Measurements from ENCODE around the gene LRP5.

Gene LRP5

GRCh38 chr11:68401856-68402255 is 89.5 kb downstream of the LRP5 start:
- H3K4me3 ChIP-seq (ENCODE audit: insufficient read depth, low read length, poor library complexity, severe bottlenecking): no peak overlapping the region
- no peaks in the 10 kb centered on the region for H3F3A ChIP-seq (ENCODE audit: insufficient read depth)
- no peaks in the 10 kb centered on the region for H3K9me3 ChIP-seq (ENCODE audit: insufficient read depth, low read length)
- no peaks in the 10 kb centered on the region for H3K27me3 ChIP-seq (ENCODE audit: low read length)
- no peaks in the 10 kb centered on the region for H3K36me3 ChIP-seq (ENCODE audit: low read length)
- H2AFZ ChIP-seq (ENCODE audit: low read depth, low read length, severe bottlenecking): no peak overlapping the region
- no peak overlapping the region for H3K27ac ChIP-seq (ENCODE audit: low read depth, low read length)
- H3K79me2 ChIP-seq (ENCODE audit: insufficient read depth, low read length): no peaks in the 10 kb centered on the region
- TF ChIP-seq CTCF (IDR thresholded peaks at IDR 0.05; ENCODE audit: insufficient read depth, low read length, poor library complexity, severe bottlenecking): no peak
- no peak for TF ChIP-seq EZH2phosphoT487 (conservative IDR thresholded peaks at IDR 0.05; ENCODE audit: low read length)
- no peaks in the 10 kb centered on the region for H4K20me1 ChIP-seq (ENCODE audit: low read depth, low read length)
- no peak overlapping the region for H3K4me2 ChIP-seq (ENCODE audit: low read depth, low read length, poor library complexity, severe bottlenecking)
- no peak overlapping the region for H3K9ac ChIP-seq (ENCODE audit: low read length)
- H3K9me2 ChIP-seq (replicated peaks; ENCODE audit: insufficient read depth, low read length): no peaks in the 10 kb centered on the region

- H3K4me3 ChIP-seq (ENCODE audit: insufficient read depth, low read length, poor library complexity, severe bottlenecking): no peak overlapping the region
- H3K27ac ChIP-seq (ENCODE audit: low read depth, low read length): no peak overlapping the region
- H4K20me1 ChIP-seq (ENCODE audit: low read depth, low read length): no peaks in the 10 kb centered on the region
- TF ChIP-seq EZH2phosphoT487 (conservative IDR thresholded peaks at IDR 0.05; ENCODE audit: low read length): no peak
- no peak overlapping the region for H2AFZ ChIP-seq (ENCODE audit: low read depth, low read length, severe bottlenecking)
- no peaks in the 10 kb centered on the region for H3F3A ChIP-seq (ENCODE audit: insufficient read depth)
- H3K27me3 ChIP-seq (ENCODE audit: low read length): no peaks in the 10 kb centered on the region
- H3K4me2 ChIP-seq (ENCODE audit: low read depth, low read length, poor library complexity, severe bottlenecking): no peak overlapping the region
- no peaks in the 10 kb centered on the region for H3K9me3 ChIP-seq (ENCODE audit: insufficient read depth, low read length)
- H3K36me3 ChIP-seq (ENCODE audit: low read length): no peaks in the 10 kb centered on the region
- no peaks in the 10 kb centered on the region for H3K9me2 ChIP-seq (replicated peaks; ENCODE audit: insufficient read depth, low read length)
- H3K9ac ChIP-seq (ENCODE audit: low read length): no peak overlapping the region
- H3K79me2 ChIP-seq (ENCODE audit: insufficient read depth, low read length): no peaks in the 10 kb centered on the region
Observed at GRCh38 chr11:68402355-68403031, 90.1 kb downstream of the LRP5 start.

DNA sequence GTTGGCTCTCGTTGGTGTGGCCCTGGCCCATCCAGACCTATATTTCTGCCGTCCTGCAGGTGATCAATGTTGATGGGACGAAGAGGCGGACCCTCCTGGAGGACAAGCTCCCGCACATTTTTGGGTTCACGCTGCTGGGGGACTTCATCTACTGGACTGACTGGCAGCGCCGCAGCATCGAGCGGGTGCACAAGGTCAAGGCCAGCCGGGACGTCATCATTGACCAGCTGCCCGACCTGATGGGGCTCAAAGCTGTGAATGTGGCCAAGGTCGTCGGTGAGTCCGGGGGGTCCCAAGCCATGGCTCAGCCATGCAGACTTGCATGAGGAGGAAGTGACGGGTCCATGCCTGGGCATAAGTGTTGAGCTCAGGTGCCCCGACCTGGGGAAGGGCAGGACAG is 91.0 kb downstream of the LRP5 start:
- H3K4me3 ChIP-seq (ENCODE audit: insufficient read depth, low read length, poor library complexity, severe bottlenecking): no peak overlapping the region
- no peaks in the 10 kb centered on the region for H3K9me2 ChIP-seq (replicated peaks; ENCODE audit: insufficient read depth, low read length)
- no peak overlapping the region for H3K4me2 ChIP-seq (ENCODE audit: low read depth, low read length, poor library complexity, severe bottlenecking)
- H4K20me1 ChIP-seq (ENCODE audit: low read depth, low read length): no peaks in the 10 kb centered on the region
- no peak overlapping the region for H2AFZ ChIP-seq (ENCODE audit: low read depth, low read length, severe bottlenecking)
- H3K9me3 ChIP-seq (ENCODE audit: insufficient read depth, low read length): no peaks in the 10 kb centered on the region
- no peaks in the 10 kb centered on the region for H3K27me3 ChIP-seq (ENCODE audit: low read length)
- TF ChIP-seq EZH2phosphoT487 (conservative IDR thresholded peaks at IDR 0.05; ENCODE audit: low read length) (no peak), CTCF (IDR thresholded peaks at IDR 0.05; ENCODE audit: insufficient read depth, low read length, poor library complexity, severe bottlenecking) (no peak)
- no peaks in the 10 kb centered on the region for H3F3A ChIP-seq (ENCODE audit: insufficient read depth)
- no peak overlapping the region for H3K27ac ChIP-seq (ENCODE audit: low read depth, low read length)
- H3K79me2 ChIP-seq (ENCODE audit: insufficient read depth, low read length): no peaks in the 10 kb centered on the region
- H3K36me3 ChIP-seq (ENCODE audit: low read length): no peaks in the 10 kb centered on the region
- no peak overlapping the region for H3K9ac ChIP-seq (ENCODE audit: low read length)

DNA sequence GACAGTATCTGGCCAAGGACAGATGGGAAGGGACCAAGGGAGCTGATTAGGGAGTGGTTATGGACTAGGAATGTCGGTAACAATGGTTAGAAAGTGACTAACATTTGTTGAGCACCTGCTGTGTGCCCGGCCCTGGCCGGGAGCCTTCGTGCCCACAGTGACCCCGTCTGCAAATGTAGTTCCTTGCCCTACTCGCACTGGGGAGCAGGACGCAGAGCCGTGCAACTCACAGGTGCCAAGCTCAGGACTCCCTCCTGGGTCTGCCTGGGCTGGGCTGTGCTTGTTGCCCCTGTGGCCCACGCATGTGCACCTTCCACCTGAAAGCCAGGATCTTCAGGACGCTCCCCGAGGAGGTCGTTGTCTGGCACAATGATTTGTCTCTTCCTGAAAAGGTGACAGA is 91.4 kb downstream of the LRP5 start:
- no peaks in the 10 kb centered on the region for H3F3A ChIP-seq (ENCODE audit: insufficient read depth)
- H4K20me1 ChIP-seq (ENCODE audit: low read depth, low read length): no peaks in the 10 kb centered on the region
- no peaks in the 10 kb centered on the region for H3K79me2 ChIP-seq (ENCODE audit: insufficient read depth, low read length)
- H3K4me2 ChIP-seq (ENCODE audit: low read depth, low read length, poor library complexity, severe bottlenecking): no peak overlapping the region
- no peak overlapping the region for H3K27ac ChIP-seq (ENCODE audit: low read depth, low read length)
- H3K27me3 ChIP-seq (ENCODE audit: low read length): no peaks in the 10 kb centered on the region
- no peak overlapping the region for H3K9ac ChIP-seq (ENCODE audit: low read length)
- H3K9me3 ChIP-seq (ENCODE audit: insufficient read depth, low read length): no peaks in the 10 kb centered on the region
- no peaks in the 10 kb centered on the region for H3K9me2 ChIP-seq (replicated peaks; ENCODE audit: insufficient read depth, low read length)
- TF ChIP-seq EZH2phosphoT487 (conservative IDR thresholded peaks at IDR 0.05; ENCODE audit: low read length) (no peak), CTCF (IDR thresholded peaks at IDR 0.05; ENCODE audit: insufficient read depth, low read length, poor library complexity, severe bottlenecking) (no peak)
- H3K4me3 ChIP-seq (ENCODE audit: insufficient read depth, low read length, poor library complexity, severe bottlenecking): no peak overlapping the region
- H3K36me3 ChIP-seq (ENCODE audit: low read length): no peaks in the 10 kb centered on the region
- H2AFZ ChIP-seq (ENCODE audit: low read depth, low read length, severe bottlenecking): no peak overlapping the region
